T-helper 1 cell (primary cell): ENCODE measurements around the gene CCNL1.

ENCODE experiments used
- DNase-seq, 5 donors: peaks; one replicate each; pipeline ENCODE4 v3.0.0-alpha.2; 2012 to 2020

Gene CCNL1

GRCh38 chr3:157145606-157146322 is 14.2 kb downstream of the CCNL1 start:
- no peak for DNase-seq

- DNase-seq, result no peak
Measured at GRCh38 chr3:157142315-157142714, 17.6 kb downstream of the CCNL1 start.

- no peak for DNase-seq
Measured at GRCh38 chr3:157139938-157140534, 19.9 kb downstream of the CCNL1 start.

- DNase-seq, result no peak
Measured at GRCh38 chr3:157136647-157137387, 23.1 kb downstream of the CCNL1 start.

- DNase-seq, result no peak
Measured at GRCh38 chr3:157135671-157136396, 24.1 kb downstream of the CCNL1 start.

GRCh38 chr3:157134620-157135191 is 25.2 kb downstream of the CCNL1 start:
- DNase-seq, result peak in 1 of 5 donors; percentile 88

- DNase-seq, result no peak
Measured at GRCh38 chr3:157133434-157134320, 26.3 kb downstream of the CCNL1 start.

GRCh38 chr3:157132936-157133335 is 27.0 kb downstream of the CCNL1 start:
- no peak for DNase-seq

GRCh38 chr3:157132341-157132740 is 27.6 kb downstream of the CCNL1 start:
- no peak for DNase-seq

- DNase-seq, result no peak
Measured at GRCh38 chr3:157131861-157132260, 28.1 kb downstream of the CCNL1 start.

GRCh38 chr3:157130467-157131251 is 29.3 kb downstream of the CCNL1 start:
- peak; percentile 53 to 86 (median 72) for DNase-seq

- DNase-seq, result peak in 2 of 5 donors; percentile 21 to 47
Measured at GRCh38 chr3:157129803-157130466, 30.0 kb downstream of the CCNL1 start.

- peak in 2 of 5 donors; percentile 29 to 83 for DNase-seq
Measured at GRCh38 chr3:157128771-157129681, 30.9 kb downstream of the CCNL1 start.

- peak; percentile 27 to 82 (median 59) for DNase-seq
Measured at GRCh38 chr3:157127831-157128767, 31.8 kb downstream of the CCNL1 start.

- DNase-seq, result no peak
Measured at GRCh38 chr3:157127268-157127667, 32.7 kb downstream of the CCNL1 start.

- DNase-seq, result no peak
Measured at GRCh38 chr3:157126365-157126764, 33.6 kb downstream of the CCNL1 start.

GRCh38 chr3:157125101-157125500 is 34.8 kb downstream of the CCNL1 start:
- no peak for DNase-seq

GRCh38 chr3:157123621-157124020 is 36.3 kb downstream of the CCNL1 start:
- DNase-seq, result no peak
